SHP77 (cell line): Measurements from ENCODE around the gene SULF2.

Experiments
- DNase-seq, 2 experiments: peaks; one replicate each; lab custom pipeline; 2025; lab: John Stamatoyannopoulos, UW

The SULF2 gene

GRCh38 chr20:47668313-47669151, 116.7 kb downstream of the SULF2 start:
- DNase-seq: no peak

- no peak for DNase-seq
These were observed 117.6 kb downstream of the SULF2 start for GRCh38 chr20:47667531-47668312.

DNA sequence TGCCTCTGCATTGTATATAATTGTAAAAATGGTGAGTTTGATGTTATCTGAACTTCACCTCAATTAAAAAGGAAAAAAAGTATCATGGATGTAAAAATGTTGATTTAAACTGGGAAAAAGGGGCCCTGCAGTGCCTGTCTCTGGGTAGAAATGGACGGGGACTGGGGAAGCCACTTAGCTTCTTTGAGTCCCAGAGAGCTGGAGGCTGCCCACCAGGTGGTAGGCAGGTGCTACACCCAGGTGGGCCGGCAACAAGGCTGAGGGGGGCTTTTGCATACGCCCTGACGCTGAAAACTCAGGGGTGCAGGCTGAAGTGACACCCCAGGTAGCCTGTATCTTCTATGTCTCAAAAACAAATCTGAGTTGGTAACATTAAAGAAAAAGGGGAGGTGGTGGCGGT, 118.2 kb downstream of the SULF2 start:
- DNase-seq: no peak

DNA sequence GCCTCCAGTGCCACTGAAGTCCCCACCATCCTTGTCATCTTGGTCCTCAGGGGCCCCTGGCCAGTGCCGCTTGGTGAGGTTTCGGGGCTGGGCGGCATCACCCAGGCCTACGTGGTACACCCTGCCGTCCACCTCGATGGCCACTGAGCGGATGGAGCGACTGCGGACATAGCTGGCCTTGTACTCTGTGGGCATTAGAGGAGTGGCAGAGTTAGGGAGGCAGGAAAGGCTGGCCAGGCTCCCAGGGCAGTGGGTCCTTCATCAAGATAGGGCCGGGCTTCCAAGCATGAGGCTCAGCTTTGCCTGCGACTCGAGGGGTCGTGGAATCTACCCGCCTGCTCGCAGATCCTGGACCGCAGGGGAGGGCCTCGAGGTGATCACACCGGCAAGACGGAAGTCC, 119.0 kb downstream of the SULF2 start:
- no peak for DNase-seq

DNA sequence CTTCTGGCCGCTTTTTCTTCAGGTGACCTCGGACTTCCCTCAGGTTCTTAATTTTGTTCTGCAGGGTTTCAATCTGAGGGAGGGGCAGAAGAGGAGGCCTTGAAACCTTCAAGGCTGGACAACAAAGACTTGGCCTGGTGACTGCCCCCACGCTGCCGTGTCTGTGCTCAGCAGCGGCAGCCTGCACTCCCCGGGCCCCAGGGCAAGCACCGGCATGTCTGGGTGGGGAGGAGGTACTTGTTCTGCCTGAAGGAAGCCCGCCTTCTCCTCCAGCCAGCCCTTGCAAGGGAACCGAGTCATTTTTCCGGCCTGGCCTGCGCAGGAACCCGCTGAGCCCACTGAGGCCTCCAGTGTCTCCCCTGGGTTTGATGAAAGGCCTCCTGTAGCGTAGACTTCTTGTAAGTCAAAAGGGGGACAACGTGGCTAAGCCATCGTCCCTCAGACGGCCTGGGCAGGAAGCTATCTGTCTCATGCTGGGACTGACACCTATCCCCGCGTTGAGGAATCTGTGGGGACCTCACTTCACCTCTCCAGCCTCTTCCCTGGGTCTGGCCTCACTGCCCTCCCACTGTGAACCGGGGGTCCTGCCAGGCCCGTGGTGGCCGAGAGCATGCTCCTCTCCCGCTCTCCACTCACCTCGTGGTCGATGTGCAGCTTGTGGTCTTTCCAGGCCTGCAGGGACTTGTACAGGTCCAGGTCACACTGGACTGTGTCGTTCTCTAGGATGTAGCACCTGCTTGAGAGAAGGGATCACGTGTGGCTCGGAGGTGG, 119.9 kb downstream of the SULF2 start:
- no peak for DNase-seq

DNA sequence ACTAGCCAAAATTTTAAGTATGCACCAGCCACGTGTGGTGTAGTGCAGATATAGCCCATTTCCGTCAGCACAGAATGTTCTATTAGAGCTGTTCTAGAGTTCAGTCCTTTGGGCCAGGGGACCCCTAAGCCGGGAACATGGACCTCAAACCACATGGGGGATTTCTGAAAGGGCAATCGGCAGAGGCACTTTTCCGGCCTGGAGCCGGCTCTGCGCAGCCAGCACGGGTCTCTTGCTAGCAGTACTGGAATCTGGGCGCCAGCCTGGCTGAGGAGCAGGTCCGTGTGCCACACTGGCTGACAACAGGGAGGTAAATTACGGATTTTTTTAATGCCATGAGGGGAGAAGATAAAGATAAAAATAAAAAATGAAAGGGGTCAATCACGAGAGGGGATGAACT, 120.5 kb downstream of the SULF2 start:
- no peak for DNase-seq

- no peak for DNase-seq
These were observed 121.2 kb downstream of the SULF2 start for GRCh38 chr20:47664068-47664437.

DNA sequence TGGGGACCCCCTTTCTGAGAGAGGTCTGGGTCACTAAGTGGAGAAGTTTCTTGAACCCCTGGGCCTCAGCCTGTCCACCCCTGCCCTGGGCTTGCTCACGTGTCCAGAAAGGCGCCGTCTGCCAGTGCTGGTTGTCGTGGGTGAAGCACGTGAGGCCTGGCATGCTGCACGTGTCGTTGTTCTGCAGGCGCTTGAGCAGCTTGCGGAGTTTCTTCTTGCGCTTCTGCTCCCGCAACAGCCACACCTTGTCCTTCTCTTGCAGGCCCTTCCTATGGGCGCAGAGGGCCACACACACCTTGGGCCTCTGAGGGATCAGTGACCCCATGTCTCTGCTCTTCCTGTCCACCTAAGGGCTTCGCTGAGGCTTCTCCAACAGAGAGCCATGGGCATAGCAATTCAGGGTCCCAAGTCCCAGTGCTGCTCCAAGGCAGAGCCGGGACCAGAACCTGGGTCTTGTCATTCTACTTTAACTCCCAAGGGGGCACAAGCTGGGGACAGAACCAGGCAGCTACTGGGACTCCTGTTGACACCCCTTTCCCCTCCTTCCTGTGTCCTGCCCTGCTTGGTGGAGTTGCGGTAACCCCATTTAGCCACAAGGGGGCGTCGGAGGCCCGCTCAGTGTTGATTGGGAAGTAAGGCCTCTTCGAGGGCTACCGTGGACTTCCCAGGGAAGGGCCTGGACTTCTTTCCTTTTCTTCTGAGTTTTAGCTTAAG, 121.8 kb downstream of the SULF2 start:
- peak; percentile 10 to 59 for DNase-seq

DNA sequence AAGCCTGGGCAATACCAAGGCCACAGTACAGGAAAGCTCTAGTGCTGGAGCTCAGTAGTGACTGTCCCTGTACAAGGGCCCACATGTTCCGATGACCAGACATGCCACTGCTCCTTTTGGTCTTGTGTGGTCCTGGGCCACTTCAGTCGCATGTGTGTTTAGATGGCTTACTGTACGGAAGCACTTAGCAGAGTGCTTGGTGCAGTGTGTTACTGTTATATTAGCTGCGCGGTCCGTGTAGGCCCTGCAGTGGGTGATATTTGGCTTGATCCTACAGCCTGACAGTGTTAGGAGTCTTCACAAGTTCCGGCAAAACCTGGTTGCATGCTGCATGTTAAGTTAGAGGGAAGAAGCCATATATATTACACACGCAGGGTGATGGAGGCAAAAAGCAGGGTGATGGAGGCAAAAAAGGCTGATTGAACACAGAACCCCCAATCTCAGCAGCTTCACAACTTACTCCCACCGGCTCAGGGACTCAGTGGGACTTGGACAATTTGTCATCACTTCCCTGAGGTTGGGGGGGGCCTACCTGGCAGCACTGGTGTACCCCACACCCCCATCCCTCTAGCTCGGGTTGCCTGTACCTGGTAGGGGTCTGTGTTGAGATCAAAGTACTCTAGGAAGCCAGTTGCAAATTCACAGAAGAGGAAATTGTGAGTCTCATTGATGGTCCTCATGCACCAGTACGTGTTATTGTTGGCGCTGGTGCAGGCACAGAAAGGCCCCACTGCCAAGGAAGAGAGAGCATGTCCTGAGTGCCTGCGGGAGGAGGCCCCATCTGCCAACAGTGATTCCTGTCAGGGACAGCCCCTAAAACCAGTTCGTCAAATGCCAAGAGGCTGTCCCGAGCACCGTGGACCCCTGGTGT, 122.6 kb downstream of the SULF2 start:
- DNase-seq: no peak

DNA sequence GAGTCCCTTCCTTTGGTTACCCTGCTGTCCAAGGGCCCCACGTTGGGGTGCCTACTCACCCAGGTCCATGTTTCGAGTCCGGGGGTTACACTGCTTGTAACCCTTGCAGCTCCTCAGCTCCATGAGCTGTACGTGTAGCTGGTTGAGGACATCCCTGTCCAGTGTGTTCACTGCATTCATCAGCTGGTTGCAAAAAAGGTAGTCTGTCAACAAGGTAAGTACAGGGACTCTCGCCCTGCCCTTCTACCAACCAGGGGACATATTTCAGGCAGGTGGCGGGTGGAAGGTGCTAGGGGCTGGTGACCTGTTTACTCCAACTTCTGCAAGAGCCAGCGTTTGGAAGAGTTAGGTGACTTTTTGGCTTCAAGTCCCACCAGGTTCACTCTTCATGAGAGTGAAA, 123.6 kb downstream of the SULF2 start:
- no peak for DNase-seq

DNA sequence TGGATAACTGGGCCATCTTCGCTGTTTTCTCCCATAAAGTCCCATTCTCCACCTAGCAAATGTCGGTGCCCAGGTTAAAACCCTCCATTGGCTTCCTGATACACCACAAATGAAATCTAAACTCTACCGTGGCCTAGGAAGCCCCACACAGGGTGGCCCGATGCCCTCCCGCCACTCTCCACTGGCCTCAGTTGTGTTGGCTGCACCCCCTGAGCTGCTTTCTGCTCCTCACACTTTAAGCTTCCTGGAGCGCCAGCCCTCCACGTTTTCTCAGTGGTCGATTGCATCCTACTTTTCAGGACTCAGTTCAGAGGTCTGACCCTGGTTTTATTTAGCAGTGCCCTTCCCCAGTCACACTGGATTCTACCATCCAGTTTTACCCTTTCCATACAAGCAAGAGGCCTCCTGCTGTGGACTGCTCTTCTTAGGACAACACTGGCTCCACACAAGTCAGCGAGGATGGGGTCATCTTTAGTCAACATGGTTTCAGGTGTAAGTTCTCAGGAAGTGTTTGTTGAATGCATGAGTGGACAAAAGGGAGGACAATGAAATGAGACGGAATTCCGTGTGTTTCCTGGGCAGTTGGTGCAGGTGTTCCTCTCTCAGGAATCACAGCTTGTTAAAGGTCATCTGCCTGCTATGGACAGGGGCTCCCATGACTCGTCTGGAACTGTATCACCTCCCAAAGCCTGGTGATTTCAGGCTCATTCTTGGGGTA, 124.1 kb downstream of the SULF2 start:
- DNase-seq: no peak

DNA sequence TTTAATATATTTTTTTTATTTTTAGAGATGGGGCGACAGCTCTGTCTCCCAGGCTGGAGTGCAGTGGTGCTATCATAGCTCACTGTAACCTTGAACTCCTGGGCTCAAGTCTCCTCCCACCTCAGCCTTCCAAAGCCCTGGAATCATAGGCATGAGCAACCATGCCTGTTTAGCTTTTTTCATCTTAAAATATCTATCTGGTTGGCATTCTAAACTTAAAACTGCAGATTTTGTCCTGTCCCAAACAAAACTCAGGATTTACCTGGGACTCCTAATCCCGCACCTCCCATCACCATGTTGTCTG, 124.7 kb downstream of the SULF2 start:
- DNase-seq: no peak

DNA sequence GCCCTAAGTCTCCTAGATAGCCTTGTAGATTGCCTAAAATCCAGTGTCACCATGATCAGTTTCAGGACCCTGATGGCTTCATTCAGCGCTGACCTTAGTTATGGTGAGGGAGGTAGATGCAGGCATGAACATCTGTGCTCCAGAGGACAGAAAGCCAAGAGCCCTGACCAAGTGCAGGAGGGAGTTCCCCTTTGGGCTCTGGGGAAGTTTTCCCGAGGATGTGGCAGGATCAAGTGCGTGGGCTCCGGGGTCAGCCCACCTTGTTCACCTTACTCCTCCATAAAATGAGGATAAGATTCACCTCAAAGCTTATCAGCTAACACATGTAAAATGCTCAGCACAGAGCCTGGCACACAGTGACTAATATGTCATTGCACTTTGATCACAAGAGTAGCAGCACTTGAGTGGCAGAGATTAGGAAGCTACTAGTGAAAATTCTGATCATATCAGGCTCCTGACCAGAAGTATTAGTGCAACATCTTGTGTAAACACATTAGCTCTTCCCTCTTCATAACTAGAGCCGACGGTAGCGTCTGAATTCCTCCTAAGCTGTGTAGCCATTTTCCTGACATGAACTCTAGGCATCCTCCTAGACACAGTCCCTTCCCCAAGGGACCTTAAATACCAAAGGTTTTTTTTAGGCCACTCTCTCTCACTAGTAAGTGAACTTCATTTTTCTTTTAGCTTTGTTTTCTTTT, 125.2 kb downstream of the SULF2 start:
- no peak for DNase-seq

DNA sequence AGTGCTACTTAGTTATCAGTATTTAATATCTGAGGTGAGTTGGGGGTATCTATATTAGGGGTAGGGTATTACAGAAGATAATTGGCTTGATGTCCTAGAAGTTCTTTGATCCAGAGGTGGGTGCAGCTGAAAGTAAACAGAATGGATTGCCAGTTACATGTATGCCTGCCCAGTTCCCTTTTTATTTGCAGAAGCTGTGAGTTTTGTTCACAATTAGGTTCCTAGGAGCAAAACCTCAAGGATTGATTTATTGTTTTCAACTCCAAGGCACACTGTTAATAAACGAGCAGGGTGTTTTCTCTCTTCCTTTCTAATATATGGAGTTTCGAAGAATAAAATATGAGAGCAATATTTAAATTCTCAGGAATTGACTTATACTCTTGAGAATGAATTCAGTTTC, 129.0 kb downstream of the SULF2 start:
- no peak for DNase-seq

DNA sequence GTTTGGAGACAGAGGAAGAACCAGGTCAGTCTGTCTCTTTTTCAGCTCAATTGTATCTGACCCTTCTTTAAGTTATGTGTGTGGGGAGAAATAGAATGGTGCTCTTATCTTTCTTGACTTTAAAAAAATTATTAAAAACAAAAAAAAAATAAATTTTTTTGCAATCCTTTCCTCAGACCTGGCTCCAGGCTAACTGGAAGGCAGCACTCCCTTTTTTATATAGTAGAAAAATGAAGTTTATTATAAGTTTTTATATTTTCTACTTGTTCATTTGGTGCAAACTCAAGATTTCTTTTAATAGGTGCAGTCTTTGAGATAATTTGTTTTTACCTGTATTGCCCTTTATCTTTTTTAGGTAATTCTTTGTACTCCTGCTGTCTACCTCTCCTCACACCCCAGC, 129.6 kb downstream of the SULF2 start:
- no peak for DNase-seq

- DNase-seq: no peak
These were observed 130.9 kb downstream of the SULF2 start for GRCh38 chr20:47654370-47654769.

DNA sequence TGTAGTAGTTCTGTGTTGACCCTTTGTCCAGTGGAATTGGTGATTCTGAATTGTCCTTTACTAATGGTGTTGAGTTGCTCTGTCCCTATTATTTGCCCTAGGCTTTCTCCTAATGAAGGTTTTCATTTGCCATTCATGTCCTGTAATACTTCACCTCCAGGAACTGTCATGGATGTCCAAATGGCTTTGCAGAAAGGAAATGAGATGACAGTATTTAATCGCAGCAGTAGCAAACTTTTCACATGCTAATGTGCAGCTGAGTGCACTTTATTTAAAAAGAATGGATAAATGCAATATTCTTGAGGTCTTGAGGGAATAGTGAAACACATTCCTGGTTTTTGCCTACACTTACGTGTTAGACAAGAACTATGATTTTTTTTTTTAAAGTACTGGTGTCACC, 131.4 kb downstream of the SULF2 start:
- no peak for DNase-seq

DNA sequence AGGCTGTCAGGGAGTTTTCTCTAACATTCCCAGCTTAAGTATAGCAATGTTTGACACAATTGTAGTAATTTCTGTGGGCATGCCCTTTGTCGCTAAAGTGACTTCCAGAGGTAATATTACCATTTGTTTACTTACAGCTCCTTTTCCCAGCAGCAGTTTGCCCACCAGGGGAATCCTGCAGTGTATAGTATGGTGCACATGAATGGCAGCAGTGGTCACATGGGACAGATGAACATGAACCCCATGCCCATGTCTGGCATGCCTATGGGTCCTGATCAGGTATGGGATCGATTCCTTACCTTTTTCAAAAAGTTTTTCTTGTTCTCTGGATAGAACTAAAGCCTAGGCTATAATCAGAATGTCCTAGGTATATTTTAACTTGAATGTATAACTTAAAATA, 132.5 kb downstream of the SULF2 start:
- DNase-seq: no peak

GRCh38 chr20:47652301-47652700, 133.0 kb downstream of the SULF2 start:
- no peak for DNase-seq

GRCh38 chr20:47648943-47649342, 136.3 kb downstream of the SULF2 start:
- DNase-seq: no peak
